ENCODE results near the gene DYSF.

DNA sequence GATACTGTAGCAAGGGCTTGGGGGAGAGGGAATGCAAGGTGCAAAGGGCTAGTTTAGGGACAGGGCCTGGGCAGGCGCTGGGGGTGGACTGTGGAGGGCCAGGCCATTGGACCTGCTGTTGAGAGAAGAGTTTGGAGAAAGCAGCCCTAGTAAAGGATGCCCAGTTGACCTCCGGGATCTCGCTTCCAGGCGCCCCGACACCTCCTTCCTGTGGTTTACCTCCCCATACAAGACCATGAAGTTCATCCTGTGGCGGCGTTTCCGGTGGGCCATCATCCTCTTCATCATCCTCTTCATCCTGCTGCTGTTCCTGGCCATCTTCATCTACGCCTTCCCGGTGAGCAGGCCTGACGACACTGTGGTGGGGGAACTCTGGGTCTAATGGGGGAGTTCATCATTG, 229.0 kb downstream of the DYSF start:
- TF ChIP-seq, protein P1, sequence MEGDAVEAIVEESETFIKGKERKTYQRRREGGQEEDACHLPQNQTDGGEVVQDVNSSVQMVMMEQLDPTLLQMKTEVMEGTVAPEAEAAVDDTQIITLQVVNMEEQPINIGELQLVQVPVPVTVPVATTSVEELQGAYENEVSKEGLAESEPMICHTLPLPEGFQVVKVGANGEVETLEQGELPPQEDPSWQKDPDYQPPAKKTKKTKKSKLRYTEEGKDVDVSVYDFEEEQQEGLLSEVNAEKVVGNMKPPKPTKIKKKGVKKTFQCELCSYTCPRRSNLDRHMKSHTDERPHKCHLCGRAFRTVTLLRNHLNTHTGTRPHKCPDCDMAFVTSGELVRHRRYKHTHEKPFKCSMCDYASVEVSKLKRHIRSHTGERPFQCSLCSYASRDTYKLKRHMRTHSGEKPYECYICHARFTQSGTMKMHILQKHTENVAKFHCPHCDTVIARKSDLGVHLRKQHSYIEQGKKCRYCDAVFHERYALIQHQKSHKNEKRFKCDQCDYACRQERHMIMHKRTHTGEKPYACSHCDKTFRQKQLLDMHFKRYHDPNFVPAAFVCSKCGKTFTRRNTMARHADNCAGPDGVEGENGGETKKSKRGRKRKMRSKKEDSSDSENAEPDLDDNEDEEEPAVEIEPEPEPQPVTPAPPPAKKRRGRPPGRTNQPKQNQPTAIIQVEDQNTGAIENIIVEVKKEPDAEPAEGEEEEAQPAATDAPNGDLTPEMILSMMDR (IDR thresholded peaks at IDR 0.05): no peak
- TF ChIP-seq POLR2A (IDR thresholded peaks at IDR 0.05): no peak

All from Peyer's patch (tissue), 4 donors.